Activated naive CD4-positive, alpha-beta T cell treated with anti-CD3 and anti-CD28 coated beads, Interleukin-2, amount 50 U/mL, for 24 hours (primary cell): Measurements from ENCODE around the gene PKP2.

ENCODE experiments used
- H3K27ac Mint-ChIP-seq: one replicate; pipeline ENCODE4 v1.8.0; 2021; ENCODE audit warnings: mild to moderate bottlenecking, mixed read lengths
- H3K27me3 Mint-ChIP-seq: one replicate; pipeline ENCODE4 v1.8.0; 2021; ENCODE audit warnings: mixed read lengths
- H3K36me3 Mint-ChIP-seq: one replicate; pipeline ENCODE4 v1.8.0; 2021; ENCODE audit warnings: mixed read lengths
- H3K4me1 Mint-ChIP-seq: one replicate; pipeline ENCODE4 v1.8.0; 2021; ENCODE audit warnings: mixed read lengths
- H3K4me3 Mint-ChIP-seq: one replicate; pipeline ENCODE4 v1.8.0; 2021; ENCODE audit warnings: mild to moderate bottlenecking, mixed read lengths
- H3K9me3 Mint-ChIP-seq: one replicate; pipeline ENCODE4 v1.8.0; 2021; ENCODE audit warnings: mixed read lengths

PKP2 gene

GRCh38 chr12:32773691-32774090 is 122.9 kb downstream of the PKP2 start:
- H3K4me3 Mint-ChIP-seq, result no peak overlapping the region
- no peaks in the 10 kb centered on the region for H3K4me1 Mint-ChIP-seq
- H3K27ac Mint-ChIP-seq, result no peak overlapping the region
- no peaks in the 10 kb centered on the region for H3K36me3 Mint-ChIP-seq
- peaks cover 12% of the 10 kb centered on the region for H3K27me3 Mint-ChIP-seq
- no peaks in the 10 kb centered on the region for H3K9me3 Mint-ChIP-seq

- H3K36me3 Mint-ChIP-seq, result no peaks in the 10 kb centered on the region
- peaks cover 18% of the 10 kb centered on the region for H3K27me3 Mint-ChIP-seq
- H3K4me1 Mint-ChIP-seq, result no peaks in the 10 kb centered on the region
- H3K4me3 Mint-ChIP-seq, result no peak overlapping the region
- no peak overlapping the region for H3K27ac Mint-ChIP-seq
- H3K9me3 Mint-ChIP-seq, result no peaks in the 10 kb centered on the region
Observed at GRCh38 chr12:32770141-32770540, 126.4 kb downstream of the PKP2 start.

GRCh38 chr12:32768518-32768917 is 128.1 kb downstream of the PKP2 start:
- H3K4me1 Mint-ChIP-seq, result no peaks in the 10 kb centered on the region
- no peaks in the 10 kb centered on the region for H3K9me3 Mint-ChIP-seq
- H3K27me3 Mint-ChIP-seq, result peaks cover 15% of the 10 kb centered on the region
- no peaks in the 10 kb centered on the region for H3K36me3 Mint-ChIP-seq
- H3K27ac Mint-ChIP-seq, result no peak overlapping the region
- no peak overlapping the region for H3K4me3 Mint-ChIP-seq

- H3K4me3 Mint-ChIP-seq, result no peak overlapping the region
- no peaks in the 10 kb centered on the region for H3K36me3 Mint-ChIP-seq
- H3K27ac Mint-ChIP-seq, result no peak overlapping the region
- H3K27me3 Mint-ChIP-seq, result peaks cover 16% of the 10 kb centered on the region
- no peaks in the 10 kb centered on the region for H3K4me1 Mint-ChIP-seq
- H3K9me3 Mint-ChIP-seq, result no peaks in the 10 kb centered on the region
Observed at GRCh38 chr12:32765906-32766305, 130.7 kb downstream of the PKP2 start.

- H3K36me3 Mint-ChIP-seq, result no peaks in the 10 kb centered on the region
- H3K9me3 Mint-ChIP-seq, result no peaks in the 10 kb centered on the region
- no peaks in the 10 kb centered on the region for H3K4me1 Mint-ChIP-seq
- H3K4me3 Mint-ChIP-seq, result no peak overlapping the region
- H3K27ac Mint-ChIP-seq, result no peak overlapping the region
- peaks cover 3% of the 10 kb centered on the region for H3K27me3 Mint-ChIP-seq
Observed at GRCh38 chr12:32761716-32762115, 134.9 kb downstream of the PKP2 start.

GRCh38 chr12:32757157-32757556 is 139.4 kb downstream of the PKP2 start:
- H3K4me3 Mint-ChIP-seq, result no peak overlapping the region

GRCh38 chr12:32756476-32757066 is 140.0 kb downstream of the PKP2 start:
- H3K27ac Mint-ChIP-seq, result peak overlapping the region; percentile 88
- H3K4me3 Mint-ChIP-seq, result peak overlapping the region; percentile 94
- H3K36me3 Mint-ChIP-seq, result peaks cover 6% of the 10 kb centered on the region
- no peaks in the 10 kb centered on the region for H3K9me3 Mint-ChIP-seq
- no peaks in the 10 kb centered on the region for H3K27me3 Mint-ChIP-seq
- peaks cover 18% of the 10 kb centered on the region for H3K4me1 Mint-ChIP-seq

More at GRCh38 chr12:32757157-32757556, 139.4 kb downstream of the PKP2 start:
- Mint-ChIP-seq H3K4me1 (peaks cover 18% of the 10 kb centered on the region), H3K36me3 (peaks cover 6% of the 10 kb centered on the region), H3K27ac (peak overlapping the region; percentile 41), H3K9me3 (no peaks in the 10 kb centered on the region), H3K27me3 (peaks cover 1% of the 10 kb centered on the region)

GRCh38 chr12:32755654-32756475 is 140.7 kb downstream of the PKP2 start, which contains the start of gene YARS2:
TSS of gene YARS2 (minus strand) at chr12:32755897. CDS start at chr12:32755874, 23 bp downstream.
- H3K36me3 Mint-ChIP-seq, result peaks cover 8% of the 10 kb centered on the region
- peaks cover 18% of the 10 kb centered on the region for H3K4me1 Mint-ChIP-seq
- no peaks in the 10 kb centered on the region for H3K9me3 Mint-ChIP-seq
- H3K27me3 Mint-ChIP-seq, result no peaks in the 10 kb centered on the region
- H3K4me3 Mint-ChIP-seq, result peak within 1 kb of the TSS; percentile 94
- peak within 1 kb of the TSS; percentile 88 for H3K27ac Mint-ChIP-seq

- Mint-ChIP-seq H3K4me3 (peak overlapping the region; percentile 94), H3K9me3 (no peaks in the 10 kb centered on the region), H3K36me3 (peaks cover 8% of the 10 kb centered on the region), H3K27me3 (no peaks in the 10 kb centered on the region), H3K4me1 (peaks cover 18% of the 10 kb centered on the region), H3K27ac (peak overlapping the region; percentile 88)
Observed at GRCh38 chr12:32755051-32755653, 141.4 kb downstream of the PKP2 start.

GRCh38 chr12:32754111-32754510 is 142.5 kb downstream of the PKP2 start:
- Mint-ChIP-seq H3K27ac (peak overlapping the region; percentile 27), H3K9me3 (no peaks in the 10 kb centered on the region), H3K4me3 (peak overlapping the region; percentile 94), H3K27me3 (no peaks in the 10 kb centered on the region), H3K36me3 (peaks cover 8% of the 10 kb centered on the region), H3K4me1 (peaks cover 18% of the 10 kb centered on the region)

- H3K4me3 Mint-ChIP-seq, result peak overlapping the region; percentile 94
- peaks cover 8% of the 10 kb centered on the region for H3K36me3 Mint-ChIP-seq
- H3K27ac Mint-ChIP-seq, result peak overlapping the region; percentile 27
- H3K9me3 Mint-ChIP-seq, result no peaks in the 10 kb centered on the region
- no peaks in the 10 kb centered on the region for H3K27me3 Mint-ChIP-seq
- peaks cover 18% of the 10 kb centered on the region for H3K4me1 Mint-ChIP-seq
Observed at GRCh38 chr12:32753605-32754004, 143.0 kb downstream of the PKP2 start.

GRCh38 chr12:32743264-32743663 is 153.3 kb downstream of the PKP2 start:
- peak overlapping the region; percentile 8 for H3K27ac Mint-ChIP-seq
- H3K4me3 Mint-ChIP-seq, result no peak overlapping the region
- H3K9me3 Mint-ChIP-seq, result no peaks in the 10 kb centered on the region
- no peaks in the 10 kb centered on the region for H3K27me3 Mint-ChIP-seq
- H3K4me1 Mint-ChIP-seq, result peaks cover 25% of the 10 kb centered on the region
- peaks cover 7% of the 10 kb centered on the region for H3K36me3 Mint-ChIP-seq

- peaks cover 24% of the 10 kb centered on the region for H3K4me1 Mint-ChIP-seq
- H3K27me3 Mint-ChIP-seq, result no peaks in the 10 kb centered on the region
- no peak overlapping the region for H3K27ac Mint-ChIP-seq
- H3K36me3 Mint-ChIP-seq, result peaks cover 4% of the 10 kb centered on the region
- H3K9me3 Mint-ChIP-seq, result no peaks in the 10 kb centered on the region
- no peak overlapping the region for H3K4me3 Mint-ChIP-seq
Observed at GRCh38 chr12:32742133-32742532, 154.4 kb downstream of the PKP2 start.
